Measurements from ENCODE around the gene RHBDL1. TPM values are rescaled to one million over a fixed set of nuclear protein-coding genes. Genes with fewer than 3 reads are reported as not detected.

Gene RHBDL1
- polyA plus RNA-seq, result 1 to 10 TPM in 1 of 2 donors, under 1 TPM in 1; 0.49 to 1.7 TPM

GRCh38 chr16:674968-675883 lies at the start of gene RHBDL1:
RHBDL1 (plus strand) TSS chr16:675671; CDS start chr16:675791, 120 bp downstream.
- Histone ChIP-seq H3K4me1 (ENCODE audit: control insufficient read depth in 2 of 2, insufficient read depth in 2 of 2, low read length in 1 of 2) (peaks cover 6 to 46% of the 10 kb centered on the region in 2 donors), H3K36me3 (ENCODE audit: control insufficient read depth in 2 of 2, insufficient read depth in 2 of 2, low read length in 1 of 2) (peaks cover 18 to 39% of the 10 kb centered on the region in 2 donors), H3K27me3 (ENCODE audit: control insufficient read depth in 1 of 2, insufficient read depth in 2 of 2, low read length in 2 of 2) (no peaks in the 10 kb centered on the region), H3K27ac (ENCODE audit: low read depth in 2 of 2, low read length in 1 of 2) (peak within 1 kb of the TSS in 1 of 2 donors; percentile 45), H3K4me3 (ENCODE audit: low read depth in 1 of 2, low read length in 2 of 2) (peak within 1 kb of the TSS; percentile 10 to 27), H3K9me3 (ENCODE audit: control insufficient read depth in 2 of 2, insufficient read depth in 1 of 2, low read depth in 1 of 2, low read length in 1 of 2) (no peaks in the 10 kb centered on the region)
- 9 to 12% methylated on average over 38 to 73 of the region's 73 CpGs for WGBS, 2 donors

GRCh38 chr16:625977-626765 lies 49.3 kb upstream of the RHBDL1 start:
- peaks cover 13 to 16% of the 10 kb centered on the region in 2 donors for H3K4me1 ChIP-seq (ENCODE audit: control insufficient read depth in 2 of 2, insufficient read depth in 2 of 2, low read length in 1 of 2)
- peaks cover 0 to 35% of the 10 kb centered on the region in 2 donors for H3K36me3 ChIP-seq (ENCODE audit: control insufficient read depth in 2 of 2, insufficient read depth in 2 of 2, low read length in 1 of 2)
- 94 to 95% methylated on average over 35 of the region's 35 CpGs for WGBS, 2 donors
- no peaks in the 10 kb centered on the region for H3K27me3 ChIP-seq (ENCODE audit: control insufficient read depth in 1 of 2, insufficient read depth in 2 of 2, low read length in 2 of 2)
- H3K27ac ChIP-seq (ENCODE audit: low read depth in 2 of 2, low read length in 1 of 2), result no peak overlapping the region
- H3K4me3 ChIP-seq (ENCODE audit: low read depth in 1 of 2, low read length in 2 of 2), result no peak overlapping the region
- no peaks in the 10 kb centered on the region for H3K9me3 ChIP-seq (ENCODE audit: control insufficient read depth in 2 of 2, insufficient read depth in 1 of 2, low read depth in 1 of 2, low read length in 1 of 2)

GRCh38 chr16:626787-627453 lies 48.6 kb upstream of the RHBDL1 start:
- Histone ChIP-seq H3K36me3 (ENCODE audit: control insufficient read depth in 2 of 2, insufficient read depth in 2 of 2, low read length in 1 of 2) (peaks cover 0 to 35% of the 10 kb centered on the region in 2 donors), H3K9me3 (ENCODE audit: control insufficient read depth in 2 of 2, insufficient read depth in 1 of 2, low read depth in 1 of 2, low read length in 1 of 2) (no peaks in the 10 kb centered on the region), H3K4me1 (ENCODE audit: control insufficient read depth in 2 of 2, insufficient read depth in 2 of 2, low read length in 1 of 2) (peaks cover 10 to 11% of the 10 kb centered on the region in 2 donors), H3K4me3 (ENCODE audit: low read depth in 1 of 2, low read length in 2 of 2) (no peak overlapping the region), H3K27ac (ENCODE audit: low read depth in 2 of 2, low read length in 1 of 2) (no peak overlapping the region), H3K27me3 (ENCODE audit: control insufficient read depth in 1 of 2, insufficient read depth in 2 of 2, low read length in 2 of 2) (no peaks in the 10 kb centered on the region)
- WGBS, 2 donors, result 70 to 81% methylated on average over 29 of the region's 29 CpGs

- H3K27ac ChIP-seq (ENCODE audit: low read depth in 2 of 2, low read length in 1 of 2), result no peak overlapping the region
- peaks cover 0 to 35% of the 10 kb centered on the region in 2 donors for H3K36me3 ChIP-seq (ENCODE audit: control insufficient read depth in 2 of 2, insufficient read depth in 2 of 2, low read length in 1 of 2)
- H3K4me3 ChIP-seq (ENCODE audit: low read depth in 1 of 2, low read length in 2 of 2), result no peak overlapping the region
- WGBS, 2 donors, result 82 to 88% methylated on average over 50 of the region's 50 CpGs
- H3K27me3 ChIP-seq (ENCODE audit: control insufficient read depth in 1 of 2, insufficient read depth in 2 of 2, low read length in 2 of 2), result no peaks in the 10 kb centered on the region
- peaks cover 10 to 11% of the 10 kb centered on the region in 2 donors for H3K4me1 ChIP-seq (ENCODE audit: control insufficient read depth in 2 of 2, insufficient read depth in 2 of 2, low read length in 1 of 2)
- H3K9me3 ChIP-seq (ENCODE audit: control insufficient read depth in 2 of 2, insufficient read depth in 1 of 2, low read depth in 1 of 2, low read length in 1 of 2), result no peaks in the 10 kb centered on the region
Observed at GRCh38 chr16:627454-628239, 47.8 kb upstream of the RHBDL1 start.

GRCh38 chr16:628321-629061 lies 47.0 kb upstream of the RHBDL1 start:
- no peak overlapping the region for H3K27ac ChIP-seq (ENCODE audit: low read depth in 2 of 2, low read length in 1 of 2)
- peaks cover 10 to 11% of the 10 kb centered on the region in 2 donors for H3K4me1 ChIP-seq (ENCODE audit: control insufficient read depth in 2 of 2, insufficient read depth in 2 of 2, low read length in 1 of 2)
- H3K36me3 ChIP-seq (ENCODE audit: control insufficient read depth in 2 of 2, insufficient read depth in 2 of 2, low read length in 1 of 2), result peaks cover 0 to 42% of the 10 kb centered on the region in 2 donors
- whole genome bisulfite sequencing, 2 donors, result 90 to 91% methylated on average over 33 of the region's 33 CpGs
- no peak overlapping the region for H3K4me3 ChIP-seq (ENCODE audit: low read depth in 1 of 2, low read length in 2 of 2)
- no peaks in the 10 kb centered on the region for H3K9me3 ChIP-seq (ENCODE audit: control insufficient read depth in 2 of 2, insufficient read depth in 1 of 2, low read depth in 1 of 2, low read length in 1 of 2)
- H3K27me3 ChIP-seq (ENCODE audit: control insufficient read depth in 1 of 2, insufficient read depth in 2 of 2, low read length in 2 of 2), result no peaks in the 10 kb centered on the region

- 71 to 73% methylated on average over 28 to 29 of the region's 29 CpGs for WGBS, 2 donors
- H3K4me1 ChIP-seq (ENCODE audit: control insufficient read depth in 2 of 2, insufficient read depth in 2 of 2, low read length in 1 of 2), result peaks cover 10 to 11% of the 10 kb centered on the region in 2 donors
- H3K9me3 ChIP-seq (ENCODE audit: control insufficient read depth in 2 of 2, insufficient read depth in 1 of 2, low read depth in 1 of 2, low read length in 1 of 2), result no peaks in the 10 kb centered on the region
- peaks cover 0 to 50% of the 10 kb centered on the region in 2 donors for H3K36me3 ChIP-seq (ENCODE audit: control insufficient read depth in 2 of 2, insufficient read depth in 2 of 2, low read length in 1 of 2)
- H3K27me3 ChIP-seq (ENCODE audit: control insufficient read depth in 1 of 2, insufficient read depth in 2 of 2, low read length in 2 of 2), result no peaks in the 10 kb centered on the region
- no peak overlapping the region for H3K4me3 ChIP-seq (ENCODE audit: low read depth in 1 of 2, low read length in 2 of 2)
- H3K27ac ChIP-seq (ENCODE audit: low read depth in 2 of 2, low read length in 1 of 2), result no peak overlapping the region
Observed at GRCh38 chr16:629185-629832, 46.2 kb upstream of the RHBDL1 start.

- Histone ChIP-seq H3K27me3 (ENCODE audit: control insufficient read depth in 1 of 2, insufficient read depth in 2 of 2, low read length in 2 of 2) (no peaks in the 10 kb centered on the region), H3K9me3 (ENCODE audit: control insufficient read depth in 2 of 2, insufficient read depth in 1 of 2, low read depth in 1 of 2, low read length in 1 of 2) (no peaks in the 10 kb centered on the region), H3K27ac (ENCODE audit: low read depth in 2 of 2, low read length in 1 of 2) (no peak overlapping the region), H3K36me3 (ENCODE audit: control insufficient read depth in 2 of 2, insufficient read depth in 2 of 2, low read length in 1 of 2) (peaks cover 0 to 50% of the 10 kb centered on the region in 2 donors), H3K4me3 (ENCODE audit: low read depth in 1 of 2, low read length in 2 of 2) (no peak overlapping the region), H3K4me1 (ENCODE audit: control insufficient read depth in 2 of 2, insufficient read depth in 2 of 2, low read length in 1 of 2) (peaks cover 10 to 13% of the 10 kb centered on the region in 2 donors)
- WGBS, 2 donors, result 39 to 51% methylated on average over 11 of the region's 11 CpGs
Observed at GRCh38 chr16:629833-630248, 45.6 kb upstream of the RHBDL1 start.

- H3K4me3 ChIP-seq (ENCODE audit: low read depth in 1 of 2, low read length in 2 of 2), result no peak overlapping the region
- no peaks in the 10 kb centered on the region for H3K9me3 ChIP-seq (ENCODE audit: control insufficient read depth in 2 of 2, insufficient read depth in 1 of 2, low read depth in 1 of 2, low read length in 1 of 2)
- WGBS, 2 donors, result 42 to 48% methylated on average over 29 of the region's 29 CpGs
- H3K27ac ChIP-seq (ENCODE audit: low read depth in 2 of 2, low read length in 1 of 2), result no peak overlapping the region
- H3K36me3 ChIP-seq (ENCODE audit: control insufficient read depth in 2 of 2, insufficient read depth in 2 of 2, low read length in 1 of 2), result peaks cover 0 to 49% of the 10 kb centered on the region in 2 donors
- H3K4me1 ChIP-seq (ENCODE audit: control insufficient read depth in 2 of 2, insufficient read depth in 2 of 2, low read length in 1 of 2), result peaks cover 10 to 18% of the 10 kb centered on the region in 2 donors
- no peaks in the 10 kb centered on the region for H3K27me3 ChIP-seq (ENCODE audit: control insufficient read depth in 1 of 2, insufficient read depth in 2 of 2, low read length in 2 of 2)
Observed at GRCh38 chr16:630249-630814, 45.1 kb upstream of the RHBDL1 start.

All from esophagus (tissue), 2 donors.